Liver (tissue), 9 donors: ENCODE results near the gene TWSG1. TPM values are rescaled to one million over a fixed set of nuclear protein-coding genes. Genes with fewer than 3 reads are reported as not detected.

Experiments used
- DNase-seq: peaks from one replicate; pipeline ENCODE4 v3.0.0-alpha.2; 2017; ENCODE audit warnings: low spot score
- H3K27ac ChIP-seq, 2 donors: one replicate each; pipeline ENCODE4 v1.7.0; 2013; ENCODE audit warnings: inconsistent platforms in 2 of 2, low read length in 2 of 2, control low read depth in 1 of 2, low read depth in 1 of 2, mild to moderate bottlenecking in 1 of 2
- H3K27me3 ChIP-seq, 4 donors: one replicate each; pipeline versions ENCODE4 v1.6.1 to v1.7.0; 2013; ENCODE audit warnings: low read length in 3 of 4, inconsistent platforms in 1 of 4, mild to moderate bottlenecking in 1 of 4, moderate library complexity in 1 of 4; ENCODE audit not compliant: control insufficient read depth in 4 of 4, insufficient read depth in 4 of 4
- H3K36me3 ChIP-seq, 4 donors: one replicate each; pipeline versions ENCODE4 v1.6.1 to v1.7.0; 2013; ENCODE audit warnings: low read length in 3 of 4, mild to moderate bottlenecking in 3 of 4, low read depth in 1 of 4, moderate library complexity in 1 of 4; ENCODE audit not compliant: control insufficient read depth in 4 of 4, insufficient read depth in 3 of 4
- H3K4me1 ChIP-seq, 4 donors: one replicate each; pipeline versions ENCODE4 v1.6.1 to v1.7.0; 2013; ENCODE audit warnings: low read length in 3 of 4, mild to moderate bottlenecking in 3 of 4, moderate library complexity in 1 of 4; ENCODE audit not compliant: control insufficient read depth in 4 of 4, insufficient read depth in 4 of 4
- H3K4me3 ChIP-seq, 3 donors: one replicate each; pipeline versions ENCODE4 v1.6.1 to v1.7.0; 2013; ENCODE audit warnings: low read length in 3 of 3, control low read depth in 1 of 3, low read depth in 1 of 3, mild to moderate bottlenecking in 1 of 3
- H3K9ac ChIP-seq, 2 donors: one replicate each; pipeline ENCODE4 v1.7.0; 2013; ENCODE audit warnings: low read length in 2 of 2, mild to moderate bottlenecking in 2 of 2, moderate library complexity in 2 of 2, control low read depth in 1 of 2, low read depth in 1 of 2
- H3K9me3 ChIP-seq, 4 donors: one replicate each; pipeline versions ENCODE4 v1.6.1 to v1.7.0; 2013; ENCODE audit warnings: low read length in 3 of 4; ENCODE audit not compliant: control insufficient read depth in 4 of 4
- EGR1 ChIP-seq, 2 donors: IDR thresholded peaks; 2 replicates each; pipeline ENCODE4 v1.6.1; 2016 to 2018; ENCODE audit warnings: antibody characterized with exemption in 2 of 2, low read depth in 2 of 2
- FOXA1 ChIP-seq: IDR thresholded peaks from 2 replicates; pipeline ENCODE4 v1.6.1; 2016; ENCODE audit warnings: antibody characterized with exemption
- FOXA2 ChIP-seq: IDR thresholded peaks from 2 replicates; pipeline ENCODE4 v1.6.1; 2016; ENCODE audit warnings: antibody characterized with exemption
- GABPA ChIP-seq, 2 donors: IDR thresholded peaks in 1 of 2; conservative IDR thresholded peaks in 1 of 2; 2 replicates each; pipeline ENCODE4 v1.6.1; 2016; ENCODE audit warnings: antibody characterized with exemption in 2 of 2, mild to moderate bottlenecking in 1 of 2, moderate library complexity in 1 of 2
- HNF4A ChIP-seq, 2 donors: conservative IDR thresholded peaks; 2 replicates each; pipeline ENCODE4 v1.6.1; 2016; ENCODE audit warnings: antibody characterized with exemption in 2 of 2, mild to moderate bottlenecking in 2 of 2
- HNF4G ChIP-seq: IDR thresholded peaks from 2 replicates; pipeline ENCODE4 v1.6.1; 2016; ENCODE audit warnings: antibody characterized with exemption
- RAD21 ChIP-seq, 2 donors: IDR thresholded peaks; 2 replicates each; pipeline ENCODE4 v1.6.1; 2016; ENCODE audit warnings: antibody characterized with exemption in 2 of 2, mild to moderate bottlenecking in 2 of 2
- SP1 ChIP-seq: IDR thresholded peaks from 2 replicates; pipeline ENCODE4 v1.6.1; 2018; ENCODE audit warnings: antibody characterized with exemption, mild to moderate bottlenecking
- TAF1 ChIP-seq: conservative IDR thresholded peaks from 2 replicates; pipeline ENCODE4 v1.6.1; 2016; ENCODE audit warnings: antibody characterized with exemption, mild to moderate bottlenecking
- WGBS: extraction: QIAGEN DNeasy Blood & Tissue Kit; methylation state at CpG from one replicate; pipeline ENCODE4 v1.1.7; 2013; 5-methylcytosine and 5-hydroxymethylcytosine counted together
- polyA plus RNA-seq, 2 donors: library from polyadenylated mRNA; stranded (reverse) in 1 of 2; unstranded in 1 of 2; fragments of 200-250 nt in 1 of 2; fragments of >200 nt in 1 of 2; fragmentation: Nextera tagmentation in 1 of 2; extraction: Ambion mirVana in 1 of 2; gene quantifications; one replicate each; pipeline versions ENCODE4 v1.2.1 to v1.2.3, GENCODE V29; 2013 to 2015
- total RNA-seq, 2 donors: library from RNA; depleted of rRNA; stranded (reverse); fragments of >200 nt; gene quantifications; one replicate each; pipeline ENCODE4 v1.2.3, GENCODE V29; 2014
- TF ChIP-seq, protein P1 (sequence below): IDR thresholded peaks from 2 replicates; pipeline ENCODE4 v1.6.1; 2016; ENCODE audit warnings: antibody characterized with exemption, mild to moderate bottlenecking
- TF ChIP-seq, protein P2 (sequence below): fragments of 150-350 bp; IDR thresholded peaks from 2 replicates; pipeline ENCODE4 v1.5.1; 2017; ENCODE audit warnings: improper control_type of control experiment, low read depth, low read length; ENCODE audit not compliant: missing input control
- TF ChIP-seq, protein P3 (sequence below): IDR thresholded peaks from 2 replicates; pipeline ENCODE4 v1.6.1; 2016; ENCODE audit warnings: antibody characterized with exemption
- TF ChIP-seq, protein P4 (sequence below): IDR thresholded peaks from 2 replicates; pipeline ENCODE4 v1.6.1; 2016; ENCODE audit warnings: antibody characterized with exemption
- TF ChIP-seq, protein P5 (sequence below): IDR thresholded peaks from 2 replicates; pipeline ENCODE4 v1.6.1; 2016; ENCODE audit warnings: antibody characterized with exemption
- donor health status: healthy.
- donor health status: healthy.
- donor health status: healthy.
- donor health status: healthy.
- donor health status: healthy.

The TWSG1 gene
- total and polyA plus RNA-seq, 4 donors, result 3.9 to 11.1 (median 5.4) TPM

DNA sequence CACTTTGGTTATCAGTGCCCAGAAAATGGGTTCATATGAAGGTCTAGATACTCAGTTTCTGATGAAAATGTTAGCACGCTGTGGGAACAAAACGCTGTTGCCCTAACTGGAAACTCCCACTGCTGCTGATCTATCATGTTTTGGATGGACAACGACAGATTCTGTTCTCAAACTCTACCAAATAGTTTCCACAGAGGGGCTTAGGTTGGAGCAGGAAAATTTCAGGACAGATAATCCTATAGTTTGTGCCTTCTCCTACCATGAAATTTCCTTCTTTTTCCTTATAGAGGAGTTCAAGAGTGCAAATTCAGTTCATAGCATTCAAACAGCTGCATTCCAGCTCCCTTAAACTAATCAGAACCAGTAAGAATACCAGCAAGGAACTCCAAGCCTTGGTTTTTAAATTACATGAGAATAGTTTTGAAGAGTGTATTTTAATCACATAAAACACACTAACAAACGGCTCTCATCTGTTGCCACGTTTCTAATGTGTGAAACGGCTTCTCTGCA lies 82.0 kb downstream of the TWSG1 start:
- TF ChIP-seq, protein P1, sequence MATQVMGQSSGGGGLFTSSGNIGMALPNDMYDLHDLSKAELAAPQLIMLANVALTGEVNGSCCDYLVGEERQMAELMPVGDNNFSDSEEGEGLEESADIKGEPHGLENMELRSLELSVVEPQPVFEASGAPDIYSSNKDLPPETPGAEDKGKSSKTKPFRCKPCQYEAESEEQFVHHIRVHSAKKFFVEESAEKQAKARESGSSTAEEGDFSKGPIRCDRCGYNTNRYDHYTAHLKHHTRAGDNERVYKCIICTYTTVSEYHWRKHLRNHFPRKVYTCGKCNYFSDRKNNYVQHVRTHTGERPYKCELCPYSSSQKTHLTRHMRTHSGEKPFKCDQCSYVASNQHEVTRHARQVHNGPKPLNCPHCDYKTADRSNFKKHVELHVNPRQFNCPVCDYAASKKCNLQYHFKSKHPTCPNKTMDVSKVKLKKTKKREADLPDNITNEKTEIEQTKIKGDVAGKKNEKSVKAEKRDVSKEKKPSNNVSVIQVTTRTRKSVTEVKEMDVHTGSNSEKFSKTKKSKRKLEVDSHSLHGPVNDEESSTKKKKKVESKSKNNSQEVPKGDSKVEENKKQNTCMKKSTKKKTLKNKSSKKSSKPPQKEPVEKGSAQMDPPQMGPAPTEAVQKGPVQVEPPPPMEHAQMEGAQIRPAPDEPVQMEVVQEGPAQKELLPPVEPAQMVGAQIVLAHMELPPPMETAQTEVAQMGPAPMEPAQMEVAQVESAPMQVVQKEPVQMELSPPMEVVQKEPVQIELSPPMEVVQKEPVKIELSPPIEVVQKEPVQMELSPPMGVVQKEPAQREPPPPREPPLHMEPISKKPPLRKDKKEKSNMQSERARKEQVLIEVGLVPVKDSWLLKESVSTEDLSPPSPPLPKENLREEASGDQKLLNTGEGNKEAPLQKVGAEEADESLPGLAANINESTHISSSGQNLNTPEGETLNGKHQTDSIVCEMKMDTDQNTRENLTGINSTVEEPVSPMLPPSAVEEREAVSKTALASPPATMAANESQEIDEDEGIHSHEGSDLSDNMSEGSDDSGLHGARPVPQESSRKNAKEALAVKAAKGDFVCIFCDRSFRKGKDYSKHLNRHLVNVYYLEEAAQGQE, result no peak
- TF ChIP-seq HNF4G (no peak), RAD21 (IDR thresholded peaks at IDR 0.05) (no peak), FOXA1 (no peak), TAF1 (no peak), FOXA2 (no peak), GABPA (IDR thresholded peaks at IDR 0.05 in 1 of 2, conservative IDR thresholded peaks at IDR 0.05 in 1 of 2) (no peak), EGR1 (IDR thresholded peaks at IDR 0.05; ENCODE audit: low read depth in 2 of 2) (no peak), HNF4A (conservative IDR thresholded peaks at IDR 0.05) (no peak), SP1 (no peak)
- TF ChIP-seq, protein P2, sequence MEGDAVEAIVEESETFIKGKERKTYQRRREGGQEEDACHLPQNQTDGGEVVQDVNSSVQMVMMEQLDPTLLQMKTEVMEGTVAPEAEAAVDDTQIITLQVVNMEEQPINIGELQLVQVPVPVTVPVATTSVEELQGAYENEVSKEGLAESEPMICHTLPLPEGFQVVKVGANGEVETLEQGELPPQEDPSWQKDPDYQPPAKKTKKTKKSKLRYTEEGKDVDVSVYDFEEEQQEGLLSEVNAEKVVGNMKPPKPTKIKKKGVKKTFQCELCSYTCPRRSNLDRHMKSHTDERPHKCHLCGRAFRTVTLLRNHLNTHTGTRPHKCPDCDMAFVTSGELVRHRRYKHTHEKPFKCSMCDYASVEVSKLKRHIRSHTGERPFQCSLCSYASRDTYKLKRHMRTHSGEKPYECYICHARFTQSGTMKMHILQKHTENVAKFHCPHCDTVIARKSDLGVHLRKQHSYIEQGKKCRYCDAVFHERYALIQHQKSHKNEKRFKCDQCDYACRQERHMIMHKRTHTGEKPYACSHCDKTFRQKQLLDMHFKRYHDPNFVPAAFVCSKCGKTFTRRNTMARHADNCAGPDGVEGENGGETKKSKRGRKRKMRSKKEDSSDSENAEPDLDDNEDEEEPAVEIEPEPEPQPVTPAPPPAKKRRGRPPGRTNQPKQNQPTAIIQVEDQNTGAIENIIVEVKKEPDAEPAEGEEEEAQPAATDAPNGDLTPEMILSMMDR, result no peak
- TF ChIP-seq, protein P3, sequence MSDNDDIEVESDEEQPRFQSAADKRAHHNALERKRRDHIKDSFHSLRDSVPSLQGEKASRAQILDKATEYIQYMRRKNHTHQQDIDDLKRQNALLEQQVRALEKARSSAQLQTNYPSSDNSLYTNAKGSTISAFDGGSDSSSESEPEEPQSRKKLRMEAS, result no peak
- TF ChIP-seq, protein P4, sequence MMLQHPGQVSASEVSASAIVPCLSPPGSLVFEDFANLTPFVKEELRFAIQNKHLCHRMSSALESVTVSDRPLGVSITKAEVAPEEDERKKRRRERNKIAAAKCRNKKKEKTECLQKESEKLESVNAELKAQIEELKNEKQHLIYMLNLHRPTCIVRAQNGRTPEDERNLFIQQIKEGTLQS, result no peak
- TF ChIP-seq, protein P5, sequence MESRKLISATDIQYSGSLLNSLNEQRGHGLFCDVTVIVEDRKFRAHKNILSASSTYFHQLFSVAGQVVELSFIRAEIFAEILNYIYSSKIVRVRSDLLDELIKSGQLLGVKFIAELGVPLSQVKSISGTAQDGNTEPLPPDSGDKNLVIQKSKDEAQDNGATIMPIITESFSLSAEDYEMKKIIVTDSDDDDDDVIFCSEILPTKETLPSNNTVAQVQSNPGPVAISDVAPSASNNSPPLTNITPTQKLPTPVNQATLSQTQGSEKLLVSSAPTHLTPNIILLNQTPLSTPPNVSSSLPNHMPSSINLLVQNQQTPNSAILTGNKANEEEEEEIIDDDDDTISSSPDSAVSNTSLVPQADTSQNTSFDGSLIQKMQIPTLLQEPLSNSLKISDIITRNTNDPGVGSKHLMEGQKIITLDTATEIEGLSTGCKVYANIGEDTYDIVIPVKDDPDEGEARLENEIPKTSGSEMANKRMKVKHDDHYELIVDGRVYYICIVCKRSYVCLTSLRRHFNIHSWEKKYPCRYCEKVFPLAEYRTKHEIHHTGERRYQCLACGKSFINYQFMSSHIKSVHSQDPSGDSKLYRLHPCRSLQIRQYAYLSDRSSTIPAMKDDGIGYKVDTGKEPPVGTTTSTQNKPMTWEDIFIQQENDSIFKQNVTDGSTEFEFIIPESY, result no peak
- DNase-seq, result no peak
- Histone ChIP-seq H3K9ac (no peak overlapping the region), H3K9me3 (no peaks in the 10 kb centered on the region), H3K4me3 (no peak overlapping the region), H3K27ac (no peak overlapping the region), H3K4me1 (no peaks in the 10 kb centered on the region), H3K36me3 (no peaks in the 10 kb centered on the region), H3K27me3 (no peaks in the 10 kb centered on the region)
- WGBS, result 72% methylated on average over 6 of the region's 6 CpGs
